Body of pancreas (tissue), 4 donors: ENCODE results near the gene PGM1.

Source experiments
- POLR2A ChIP-seq, 3 donors: fragments of 450-650 bp; IDR thresholded peaks; one replicate each; pipeline ENCODE4 v1.6.1; 2016; ENCODE audit warnings: antibody characterized with exemption in 3 of 3, mild to moderate bottlenecking in 2 of 3
- TF ChIP-seq, protein P1 (sequence below), 7 experiments: fragments of 450-650 bp in 4 of 7; fragments of 200-600 bp in 3 of 7; sonication (generic) in 3 of 7; IDR thresholded peaks; one replicate each; pipeline ENCODE4 v1.5.1; 2016 to 2019; ENCODE audit warnings: antibody characterized with exemption in 7 of 7

DNA sequence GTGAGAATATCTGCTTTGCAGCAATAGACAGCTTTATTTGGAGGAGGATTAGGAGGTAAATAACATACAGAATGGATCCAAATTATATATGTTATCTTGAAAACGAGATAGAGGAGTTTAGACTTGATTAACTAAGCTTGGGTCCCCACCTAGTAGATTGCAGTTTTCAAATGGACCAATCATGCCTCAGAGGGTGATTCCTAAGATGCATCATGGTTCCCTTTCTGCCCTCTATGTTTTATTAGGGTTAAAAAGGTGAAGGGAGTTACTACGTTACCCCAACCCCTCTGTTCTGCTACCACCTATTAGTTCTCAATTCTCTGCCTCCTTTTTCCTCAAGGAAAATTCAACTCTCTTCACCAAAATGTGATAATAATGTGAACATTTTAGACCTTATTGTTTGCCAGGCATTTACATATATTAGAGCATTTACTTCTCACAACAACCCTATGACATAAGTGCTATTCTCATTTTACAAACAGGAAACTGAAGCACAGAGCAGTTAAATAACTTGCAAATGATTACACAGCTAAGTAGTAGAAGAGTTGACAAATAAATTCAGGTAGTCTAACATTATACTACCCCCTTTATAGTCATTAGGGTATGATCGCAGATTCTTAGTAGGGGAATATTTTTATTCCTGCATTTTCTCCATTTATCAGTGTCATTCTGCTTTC, 23.4 kb upstream of the PGM1 start:
- TF ChIP-seq, protein P1, sequence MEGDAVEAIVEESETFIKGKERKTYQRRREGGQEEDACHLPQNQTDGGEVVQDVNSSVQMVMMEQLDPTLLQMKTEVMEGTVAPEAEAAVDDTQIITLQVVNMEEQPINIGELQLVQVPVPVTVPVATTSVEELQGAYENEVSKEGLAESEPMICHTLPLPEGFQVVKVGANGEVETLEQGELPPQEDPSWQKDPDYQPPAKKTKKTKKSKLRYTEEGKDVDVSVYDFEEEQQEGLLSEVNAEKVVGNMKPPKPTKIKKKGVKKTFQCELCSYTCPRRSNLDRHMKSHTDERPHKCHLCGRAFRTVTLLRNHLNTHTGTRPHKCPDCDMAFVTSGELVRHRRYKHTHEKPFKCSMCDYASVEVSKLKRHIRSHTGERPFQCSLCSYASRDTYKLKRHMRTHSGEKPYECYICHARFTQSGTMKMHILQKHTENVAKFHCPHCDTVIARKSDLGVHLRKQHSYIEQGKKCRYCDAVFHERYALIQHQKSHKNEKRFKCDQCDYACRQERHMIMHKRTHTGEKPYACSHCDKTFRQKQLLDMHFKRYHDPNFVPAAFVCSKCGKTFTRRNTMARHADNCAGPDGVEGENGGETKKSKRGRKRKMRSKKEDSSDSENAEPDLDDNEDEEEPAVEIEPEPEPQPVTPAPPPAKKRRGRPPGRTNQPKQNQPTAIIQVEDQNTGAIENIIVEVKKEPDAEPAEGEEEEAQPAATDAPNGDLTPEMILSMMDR (IDR thresholded peaks at IDR 0.05) = no peak
- no peak for TF ChIP-seq POLR2A (IDR thresholded peaks at IDR 0.05)
